KMS-11 (cell line): ENCODE measurements around the gene GFI1.
A peak's percentile ranks its signal among the peaks of the same experiment; 100 is the strongest.

Experiments used
- H2AFZ ChIP-seq: fragments of 200-600 bp; sonication (generic); 2 replicates; pipeline ENCODE4 v1.6.1; 2016; ENCODE audit warnings: antibody characterized with exemption, mixed run types, low read depth
- H3K27ac ChIP-seq: fragments of 200-600 bp; sonication (generic); 2 replicates; pipeline ENCODE4 v1.6.1; 2016; ENCODE audit warnings: mild to moderate bottlenecking, mixed run types
- H3K27me3 ChIP-seq: fragments of 200-600 bp; sonication (generic); 2 replicates; pipeline ENCODE4 v1.6.1; 2017; ENCODE audit warnings: mild to moderate bottlenecking, low read depth, mixed run types, moderate library complexity; ENCODE audit not compliant: insufficient read depth
- H3K36me3 ChIP-seq: fragments of 200-600 bp; sonication (generic); 2 replicates; pipeline ENCODE4 v1.6.1; 2017; ENCODE audit warnings: mild to moderate bottlenecking, mixed run types; ENCODE audit not compliant: insufficient read depth
- H3K4me1 ChIP-seq: fragments of 200-600 bp; sonication (generic); 2 replicates; pipeline ENCODE4 v1.6.1; 2016; ENCODE audit warnings: mild to moderate bottlenecking, low read depth, mixed run types; ENCODE audit not compliant: poor library complexity, severe bottlenecking
- H3K4me2 ChIP-seq: fragments of 200-600 bp; sonication (generic); 2 replicates; pipeline ENCODE4 v1.7.0; 2016; ENCODE audit warnings: mild to moderate bottlenecking, mixed run types
- H3K4me3 ChIP-seq: fragments of 200-600 bp; sonication (generic); IDR thresholded peaks from 2 replicates; pipeline ENCODE4 v1.6.1; 2017; ENCODE audit warnings: low read depth, low read length, mixed read lengths; ENCODE audit not compliant: insufficient read depth
- H3K79me2 ChIP-seq: fragments of 200-600 bp; sonication (generic); 2 replicates; pipeline ENCODE4 v1.6.1; 2016; ENCODE audit warnings: low read depth, mixed run types; ENCODE audit not compliant: insufficient read depth
- H3K9ac ChIP-seq: fragments of 200-600 bp; sonication (generic); 2 replicates; pipeline ENCODE4 v1.6.1; 2016; ENCODE audit warnings: mild to moderate bottlenecking, mixed run types
- H4K20me1 ChIP-seq: fragments of 200-600 bp; sonication (generic); 2 replicates; pipeline ENCODE4 v1.6.1; 2016; ENCODE audit warnings: mild to moderate bottlenecking, mixed run types; ENCODE audit not compliant: insufficient read depth
- TF ChIP-seq, protein P1 (sequence below): fragments of 200-600 bp; sonication (generic); conservative IDR thresholded peaks from 2 replicates; pipeline ENCODE4 v1.6.1; 2017; ENCODE audit warnings: low read depth, mild to moderate bottlenecking, antibody characterized with exemption, low read length, moderate library complexity, mixed read lengths

The GFI1 gene

DNA sequence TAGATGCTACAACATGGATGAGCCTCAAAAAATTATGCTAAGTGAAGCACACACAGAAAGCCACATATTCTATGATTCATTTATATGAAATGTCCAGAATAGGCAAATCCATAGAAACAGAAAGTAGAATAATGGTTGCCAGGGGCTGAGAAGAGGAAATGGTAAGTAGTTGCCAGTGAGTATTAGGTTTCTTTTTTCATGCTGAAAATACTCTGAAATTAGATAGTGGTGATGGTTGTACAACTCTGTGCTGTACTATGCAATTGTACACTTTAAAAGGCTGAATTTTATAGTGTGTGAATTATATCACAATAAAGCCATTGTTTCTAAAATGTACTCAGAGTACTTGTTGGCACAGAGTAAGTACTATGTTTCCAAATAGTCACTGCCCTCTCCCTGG lies 15.5 kb upstream of the GFI1 start:
- peaks cover 7% of the 10 kb centered on the region for H3K4me1 ChIP-seq
- H3K27me3 ChIP-seq: no peaks in the 10 kb centered on the region
- TF ChIP-seq, protein P1, sequence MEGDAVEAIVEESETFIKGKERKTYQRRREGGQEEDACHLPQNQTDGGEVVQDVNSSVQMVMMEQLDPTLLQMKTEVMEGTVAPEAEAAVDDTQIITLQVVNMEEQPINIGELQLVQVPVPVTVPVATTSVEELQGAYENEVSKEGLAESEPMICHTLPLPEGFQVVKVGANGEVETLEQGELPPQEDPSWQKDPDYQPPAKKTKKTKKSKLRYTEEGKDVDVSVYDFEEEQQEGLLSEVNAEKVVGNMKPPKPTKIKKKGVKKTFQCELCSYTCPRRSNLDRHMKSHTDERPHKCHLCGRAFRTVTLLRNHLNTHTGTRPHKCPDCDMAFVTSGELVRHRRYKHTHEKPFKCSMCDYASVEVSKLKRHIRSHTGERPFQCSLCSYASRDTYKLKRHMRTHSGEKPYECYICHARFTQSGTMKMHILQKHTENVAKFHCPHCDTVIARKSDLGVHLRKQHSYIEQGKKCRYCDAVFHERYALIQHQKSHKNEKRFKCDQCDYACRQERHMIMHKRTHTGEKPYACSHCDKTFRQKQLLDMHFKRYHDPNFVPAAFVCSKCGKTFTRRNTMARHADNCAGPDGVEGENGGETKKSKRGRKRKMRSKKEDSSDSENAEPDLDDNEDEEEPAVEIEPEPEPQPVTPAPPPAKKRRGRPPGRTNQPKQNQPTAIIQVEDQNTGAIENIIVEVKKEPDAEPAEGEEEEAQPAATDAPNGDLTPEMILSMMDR: no peak
- no peak overlapping the region for H3K4me3 ChIP-seq
- H3K9ac ChIP-seq: no peak overlapping the region
- H3K4me2 ChIP-seq: peak overlapping the region; percentile 25; the same call in 1 of the 2 replicates
- no peaks in the 10 kb centered on the region for H3K79me2 ChIP-seq
- no peak overlapping the region for H2AFZ ChIP-seq
- no peaks in the 10 kb centered on the region for H3K36me3 ChIP-seq
- H4K20me1 ChIP-seq: no peaks in the 10 kb centered on the region
- H3K27ac ChIP-seq: no peak overlapping the region

- peaks cover 14% of the 10 kb centered on the region for H3K4me1 ChIP-seq
- no peaks in the 10 kb centered on the region for H3K27me3 ChIP-seq
- H3K79me2 ChIP-seq: no peaks in the 10 kb centered on the region
- no peaks in the 10 kb centered on the region for H4K20me1 ChIP-seq
- no peaks in the 10 kb centered on the region for H3K36me3 ChIP-seq
- TF ChIP-seq, protein P1: no peak
- no peak overlapping the region for H2AFZ ChIP-seq
- no peak overlapping the region for H3K9ac ChIP-seq
- no peak overlapping the region for H3K4me2 ChIP-seq
- no peak overlapping the region for H3K27ac ChIP-seq
- no peak overlapping the region for H3K4me3 ChIP-seq
These were observed 13.8 kb upstream of the GFI1 start for GRCh38 chr1:92500552-92500951.

DNA sequence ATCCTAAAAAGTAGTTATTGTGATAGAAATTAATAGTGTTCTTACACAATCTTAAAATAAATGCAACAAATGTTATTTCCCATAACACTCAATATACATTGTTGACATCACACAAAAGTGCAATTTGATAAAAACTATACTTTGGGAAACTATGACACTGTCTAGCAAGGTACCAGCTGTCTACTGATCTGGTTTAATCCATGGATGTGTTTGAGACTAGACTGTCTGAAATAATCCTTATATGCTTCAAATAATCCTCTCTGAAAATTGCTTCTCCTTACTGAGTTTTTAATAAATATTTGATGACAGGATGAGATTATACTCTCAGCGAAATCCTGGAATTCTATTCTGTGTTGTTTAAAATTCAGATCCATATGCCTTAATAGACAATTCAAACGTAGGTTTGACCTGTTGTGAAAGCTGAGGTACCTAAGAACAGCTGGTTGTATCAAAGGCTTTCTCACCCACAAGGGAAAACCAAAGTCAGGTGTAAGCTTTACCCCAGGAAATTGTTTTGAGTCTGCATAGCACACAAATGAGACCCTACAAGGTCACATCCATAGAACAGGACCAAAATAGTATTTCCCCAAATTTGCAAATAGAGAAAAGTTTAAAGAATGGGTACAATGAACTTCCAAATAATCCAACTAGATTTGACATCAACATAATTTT lies 8.8 kb upstream of the GFI1 start:
- Histone ChIP-seq H3K79me2 (no peaks in the 10 kb centered on the region), H4K20me1 (no peaks in the 10 kb centered on the region), H2AFZ (no peak overlapping the region), H3K9ac (no peak overlapping the region), H3K27me3 (no peaks in the 10 kb centered on the region), H3K4me1 (peaks cover 20% of the 10 kb centered on the region), H3K4me2 (0 out of 2 replicates have a peak overlapping the region, but pooled peaks have one; percentile 25), H3K27ac (no peak overlapping the region), H3K36me3 (no peaks in the 10 kb centered on the region), H3K4me3 (no peak overlapping the region)
- TF ChIP-seq, protein P1: no peak

DNA sequence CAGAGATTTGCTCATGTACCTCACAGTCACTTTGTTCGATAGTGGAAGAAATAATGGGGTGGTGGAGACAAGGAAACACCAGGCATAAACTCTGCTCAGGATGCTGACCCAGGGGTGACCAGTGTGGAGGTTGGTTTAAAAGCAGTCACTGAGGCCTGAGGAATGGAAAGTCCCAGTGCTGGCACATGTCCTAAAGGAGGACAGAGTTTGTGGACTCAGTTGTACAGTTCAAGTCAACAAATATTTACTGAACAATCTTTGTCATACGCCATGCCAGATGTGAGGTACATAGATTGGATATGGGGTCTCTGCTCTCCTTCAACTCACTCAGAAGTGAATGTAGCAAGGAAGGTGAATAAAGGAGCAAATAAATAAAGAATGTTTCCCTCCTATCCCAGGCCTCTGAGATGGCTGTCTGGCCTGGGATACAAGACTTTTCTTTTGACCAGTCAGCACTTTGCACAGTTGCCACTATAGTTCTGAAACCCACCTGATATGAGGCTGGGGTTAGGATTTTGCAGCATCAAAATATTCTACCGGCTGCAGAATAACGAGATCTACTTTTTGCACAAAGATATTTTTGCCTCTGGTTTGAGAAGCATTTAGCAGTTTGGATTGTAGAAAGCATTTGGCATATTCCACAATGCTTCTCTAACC lies 7.9 kb upstream of the GFI1 start:
- peaks cover 20% of the 10 kb centered on the region for H3K4me1 ChIP-seq
- H3K4me3 ChIP-seq: no peak overlapping the region
- no peaks in the 10 kb centered on the region for H4K20me1 ChIP-seq
- H3K4me2 ChIP-seq: peak overlapping the region; percentile 21; the same call in 1 of the 2 replicates
- no peak overlapping the region for H3K9ac ChIP-seq
- no peak overlapping the region for H2AFZ ChIP-seq
- H3K36me3 ChIP-seq: no peaks in the 10 kb centered on the region
- no peak overlapping the region for H3K27ac ChIP-seq
- TF ChIP-seq, protein P1: no peak
- H3K27me3 ChIP-seq: no peaks in the 10 kb centered on the region
- H3K79me2 ChIP-seq: no peaks in the 10 kb centered on the region
